HG02798 (cell line): ENCODE data around the gene UBALD2.
"Not testable (repeated sequence)": the region's sequence is repeated elsewhere in the genome, so short reads cannot be mapped to it uniquely, and the experiment has no call there.

Source experiments
- ATAC-seq: cut with Tn5 transposase; IDR thresholded peaks from one replicate; pipeline ENCODE4 v1.9.1; 2021; ENCODE audit warnings: mild to moderate bottlenecking; ENCODE audit not compliant: unreplicated experiment, poor library complexity

Gene UBALD2

GRCh38 chr17:76275382-76276068 lies 10.4 kb downstream of the UBALD2 start:
- no peak for ATAC-seq

- no peak for ATAC-seq
These were observed 10.9 kb downstream of the UBALD2 start for GRCh38 chr17:76276069-76276431.

- ATAC-seq = no peak
These were observed 11.5 kb downstream of the UBALD2 start for GRCh38 chr17:76276461-76277299.

GRCh38 chr17:76277300-76278267 lies 12.4 kb downstream of the UBALD2 start:
- ATAC-seq = no peak

- no peak for ATAC-seq
These were observed 13.2 kb downstream of the UBALD2 start for GRCh38 chr17:76278268-76278908.

- peak; percentile 71 for ATAC-seq
These were observed 14.0 kb downstream of the UBALD2 start for GRCh38 chr17:76278952-76279741.

- no peak for ATAC-seq
These were observed 14.7 kb downstream of the UBALD2 start for GRCh38 chr17:76279742-76280287.

GRCh38 chr17:76280650-76281049 lies 15.5 kb downstream of the UBALD2 start:
- no peak for ATAC-seq

GRCh38 chr17:76281573-76282371 lies 16.6 kb downstream of the UBALD2 start:
- ATAC-seq = no peak

- ATAC-seq = no peak
These were observed 27.4 kb downstream of the UBALD2 start for GRCh38 chr17:76292567-76292966.

- no peak for ATAC-seq
These were observed 28.0 kb downstream of the UBALD2 start for GRCh38 chr17:76293106-76293505.

- no peak for ATAC-seq
These were observed 31.0 kb downstream of the UBALD2 start for GRCh38 chr17:76296186-76296585.

GRCh38 chr17:76296889-76297288 lies 31.7 kb downstream of the UBALD2 start:
- no peak for ATAC-seq

GRCh38 chr17:76297436-76297835 lies 32.3 kb downstream of the UBALD2 start:
- ATAC-seq = no peak

GRCh38 chr17:76304226-76305134 lies 39.3 kb downstream of the UBALD2 start:
- ATAC-seq = no peak

GRCh38 chr17:76305135-76305454 lies 39.9 kb downstream of the UBALD2 start:
- not testable (repeated sequence) for ATAC-seq

- no peak for ATAC-seq
These were observed 42.3 kb downstream of the UBALD2 start for GRCh38 chr17:76307299-76307965.
